GM19467 (cell line): ENCODE data around the gene SEBOX.

Source experiments
- ATAC-seq: cut with Tn5 transposase; IDR thresholded peaks from one replicate; pipeline ENCODE4 v1.9.1; 2021; ENCODE audit warnings: mild to moderate bottlenecking, moderate library complexity; ENCODE audit not compliant: unreplicated experiment

Gene SEBOX

GRCh38 chr17:28320215-28321061, 44.6 kb downstream of the SEBOX start:
- ATAC-seq, result no peak

- no peak for ATAC-seq
Measured at GRCh38 chr17:28319598-28319935, 45.4 kb downstream of the SEBOX start.

- peak; percentile 95 for ATAC-seq
Measured at GRCh38 chr17:28318759-28319597, 46.0 kb downstream of the SEBOX start, which contains the start of gene TMEM97. TSS of gene TMEM97 (plus strand) at chr17:28319200. CDS start at chr17:28319240, 40 bp downstream.

GRCh38 chr17:28317966-28318758, 46.8 kb downstream of the SEBOX start:
- no peak for ATAC-seq

GRCh38 chr17:28317099-28317965, 47.7 kb downstream of the SEBOX start:
- ATAC-seq, result no peak

- no peak for ATAC-seq
Measured at GRCh38 chr17:28315846-28316705, 48.9 kb downstream of the SEBOX start.

GRCh38 chr17:28313841-28314240, 51.2 kb downstream of the SEBOX start:
- no peak for ATAC-seq
